LNCaP clone FGC (cell line): ENCODE data around the gene OVOL3.

Experiments
- DNase-seq: peaks from one replicate; pipeline ENCODE4 v3.0.0-alpha.2; 2011; ENCODE audit warnings: low read depth
- H3K4me3 ChIP-seq: 2 replicates; pipeline ENCODE4 v1.5.1; 2011; ENCODE audit warnings: mild to moderate bottlenecking, low read depth, low read length, control low read depth
- CTCF ChIP-seq: IDR thresholded peaks from 2 replicates; pipeline ENCODE4 v1.5.1; 2012; ENCODE audit warnings: mild to moderate bottlenecking; ENCODE audit not compliant: control insufficient read depth, insufficient read depth; ENCODE audit errors: extremely low read depth

OVOL3 gene

GRCh38 chr19:36152352-36153091, 41.6 kb downstream of the OVOL3 start, which contains the start of gene COX7A1:
COX7A1 (minus strand) TSS chr19:36152447; CDS start chr19:36152407, 40 bp downstream.
- H3K4me3 ChIP-seq, result no peak within 1 kb of the TSS
- no peak for DNase-seq
- TF ChIP-seq CTCF, result no peak

- no peak overlapping the region for H3K4me3 ChIP-seq
- no peak for TF ChIP-seq CTCF
- no peak for DNase-seq
Observed at GRCh38 chr19:36153126-36153525, 42.2 kb downstream of the OVOL3 start.

GRCh38 chr19:36160821-36161596, 50.1 kb downstream of the OVOL3 start:
- no peak for TF ChIP-seq CTCF

More at GRCh38 chr19:36160821-36161596, 50.1 kb downstream of the OVOL3 start:
- no peak overlapping the region for H3K4me3 ChIP-seq
- no peak for DNase-seq
